Measurements from ENCODE around the gene NXPH1.

The NXPH1 gene

DNA sequence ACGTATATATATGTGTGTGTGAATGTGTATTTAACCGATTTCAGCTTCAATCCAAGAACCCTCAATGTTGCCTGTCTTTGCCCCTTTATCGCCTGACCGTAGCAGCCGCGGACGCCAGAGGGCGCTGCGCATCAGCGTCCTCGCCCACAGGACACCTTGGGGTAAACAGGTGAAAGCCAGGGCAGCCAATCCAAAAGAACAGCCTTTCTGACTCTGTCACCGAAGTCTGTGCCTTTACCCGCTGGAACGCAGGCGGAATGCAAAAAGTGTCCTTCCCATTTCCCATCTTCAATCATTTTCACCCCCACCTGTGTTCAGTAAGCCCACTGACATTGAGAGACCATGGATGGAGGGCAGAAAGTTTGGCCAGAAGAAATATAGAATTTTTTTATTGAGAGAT, 3.6 kb downstream of the NXPH1 start:
- DNase-seq: no peak

DNA sequence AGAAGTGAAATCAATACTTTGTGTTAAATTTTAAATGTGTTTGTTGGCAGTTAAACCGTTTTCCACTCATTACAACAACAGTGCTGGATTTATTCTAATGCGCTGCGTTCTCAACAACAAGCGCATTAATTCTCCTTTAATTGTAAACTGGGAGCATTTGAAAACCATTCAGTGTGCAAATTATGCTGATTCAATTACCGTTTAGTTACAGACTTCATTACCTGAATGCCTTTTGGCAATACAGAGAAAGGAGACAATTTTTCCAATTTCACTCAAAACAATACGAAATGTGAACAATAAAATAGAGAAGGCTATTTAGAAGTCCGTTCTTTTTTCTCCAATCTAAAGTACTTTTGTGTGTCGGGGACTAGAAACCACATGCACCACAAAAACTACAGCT, 4.2 kb downstream of the NXPH1 start:
- no peak for DNase-seq

DNA sequence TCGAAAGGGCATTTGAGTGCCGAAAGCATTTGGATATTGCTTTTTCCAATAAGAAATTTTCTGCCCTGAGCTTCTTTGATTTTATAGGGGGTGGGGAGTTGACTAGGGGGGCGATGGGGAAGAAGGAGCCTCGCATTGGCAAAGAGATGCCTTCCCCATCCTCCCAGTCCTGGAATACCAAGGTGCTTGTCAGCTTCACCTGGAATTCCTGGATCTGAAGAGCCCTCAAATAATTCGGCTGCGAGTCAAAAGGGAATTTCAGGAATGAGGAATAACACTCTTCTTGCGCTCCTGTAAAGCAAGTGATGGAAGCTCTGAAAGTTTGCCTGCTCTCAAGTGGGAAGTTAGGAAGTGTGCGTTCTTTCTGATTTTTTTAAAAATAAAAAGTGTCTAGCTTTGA, 7.3 kb downstream of the NXPH1 start:
- no peak for DNase-seq

DNA sequence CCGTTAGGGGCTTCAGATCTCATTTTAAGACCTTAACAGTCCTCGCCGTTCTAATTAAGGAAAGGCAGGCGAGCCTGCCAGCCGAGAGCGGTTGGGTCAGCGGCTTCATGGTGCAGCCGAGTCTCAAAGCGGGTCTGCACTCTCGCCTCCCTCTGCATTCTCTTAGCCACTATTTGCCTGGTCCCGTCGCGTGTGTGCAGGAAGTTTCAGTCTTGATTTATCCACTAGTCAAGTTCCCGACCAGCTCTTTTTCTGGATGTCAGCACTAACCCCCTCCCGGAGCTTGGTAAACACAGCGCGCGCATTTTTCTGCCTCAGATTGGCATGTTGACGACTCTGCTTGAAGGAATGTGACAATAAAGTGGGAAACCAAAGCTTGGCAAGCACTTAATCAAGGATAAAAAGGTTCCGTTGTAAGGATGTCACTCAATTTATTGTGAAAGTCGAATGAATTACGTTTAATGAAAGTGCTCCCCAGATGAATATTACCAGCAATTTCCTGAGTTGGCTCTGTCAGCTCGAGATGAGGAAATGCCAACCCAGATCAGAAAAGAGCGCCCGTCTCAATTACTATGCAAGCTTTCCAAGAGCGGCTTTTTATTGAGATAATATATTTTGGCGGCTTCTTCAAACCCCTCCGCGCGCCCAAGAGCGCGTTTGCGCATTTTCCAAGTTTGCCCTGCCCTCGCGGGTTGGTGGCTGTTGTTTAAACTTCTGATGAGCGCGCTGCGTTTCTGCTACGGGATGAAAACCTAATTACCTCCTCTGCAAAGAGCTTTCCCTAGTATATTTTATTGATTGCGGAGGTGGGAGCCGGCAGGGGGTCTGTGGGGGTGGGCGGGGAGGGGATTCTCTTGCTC, 7.9 kb downstream of the NXPH1 start:
- DNase-seq: no peak

DNA sequence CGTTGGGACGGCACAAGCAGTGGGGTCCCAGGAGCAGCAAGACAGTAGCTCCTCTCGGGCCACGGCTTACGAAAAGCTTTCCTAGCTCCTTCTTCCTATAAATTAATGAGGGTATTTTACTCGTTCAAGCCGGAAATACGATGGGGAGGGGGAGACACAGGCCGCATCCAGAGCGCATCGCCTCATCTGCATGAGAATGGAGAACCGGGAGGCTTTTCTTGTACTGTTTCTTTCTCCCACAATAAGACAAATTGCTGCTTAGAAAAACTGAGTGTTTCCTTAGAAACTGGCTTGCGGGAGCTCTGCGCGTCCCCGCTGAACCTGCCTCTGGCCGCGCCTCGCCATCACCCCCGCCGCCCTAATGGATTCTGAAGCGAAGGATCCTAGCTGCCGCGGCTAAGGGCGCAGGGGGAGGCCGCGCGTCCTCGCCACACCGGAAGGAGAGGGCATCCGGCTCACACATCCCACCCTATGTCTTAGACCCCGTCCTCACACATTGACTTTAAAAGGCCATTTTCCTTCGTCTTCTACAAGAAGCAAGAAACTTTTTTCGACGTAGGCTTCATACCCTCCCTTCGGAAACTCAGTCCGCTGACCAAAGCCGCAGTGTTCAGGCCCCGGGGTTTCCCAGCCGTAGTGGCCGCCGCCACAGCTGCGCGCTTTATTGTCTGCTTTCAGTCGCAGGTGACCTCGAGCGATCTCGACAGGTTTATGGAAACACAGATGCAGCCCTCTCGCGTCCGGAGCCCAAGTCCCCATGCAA, 8.8 kb downstream of the NXPH1 start:
- DNase-seq: no peak

DNA sequence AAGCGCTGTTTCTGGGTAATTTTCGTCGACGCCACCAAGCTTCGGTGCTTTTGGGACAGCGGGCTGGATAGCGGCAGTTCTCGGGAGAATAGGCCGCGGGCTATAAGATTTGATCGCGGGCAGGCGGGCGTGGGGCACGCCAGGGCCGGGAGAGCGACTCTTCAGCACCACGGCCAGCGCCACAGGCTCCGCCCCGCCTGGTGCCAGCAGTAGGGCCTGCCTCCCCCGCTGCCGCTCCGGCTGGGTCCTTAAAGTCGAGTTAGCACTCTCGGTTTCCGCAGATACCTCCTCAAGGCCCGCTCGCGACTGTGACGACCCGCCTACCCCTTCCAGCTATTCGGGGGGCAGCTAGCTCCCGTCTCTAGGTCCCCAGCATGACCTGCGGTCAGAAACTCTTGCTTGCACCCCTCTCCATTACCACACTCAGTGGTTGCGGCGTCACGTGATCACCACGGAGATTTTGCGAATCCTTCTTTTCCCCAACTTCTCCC, 9.4 kb downstream of the NXPH1 start:
- no peak for DNase-seq

DNA sequence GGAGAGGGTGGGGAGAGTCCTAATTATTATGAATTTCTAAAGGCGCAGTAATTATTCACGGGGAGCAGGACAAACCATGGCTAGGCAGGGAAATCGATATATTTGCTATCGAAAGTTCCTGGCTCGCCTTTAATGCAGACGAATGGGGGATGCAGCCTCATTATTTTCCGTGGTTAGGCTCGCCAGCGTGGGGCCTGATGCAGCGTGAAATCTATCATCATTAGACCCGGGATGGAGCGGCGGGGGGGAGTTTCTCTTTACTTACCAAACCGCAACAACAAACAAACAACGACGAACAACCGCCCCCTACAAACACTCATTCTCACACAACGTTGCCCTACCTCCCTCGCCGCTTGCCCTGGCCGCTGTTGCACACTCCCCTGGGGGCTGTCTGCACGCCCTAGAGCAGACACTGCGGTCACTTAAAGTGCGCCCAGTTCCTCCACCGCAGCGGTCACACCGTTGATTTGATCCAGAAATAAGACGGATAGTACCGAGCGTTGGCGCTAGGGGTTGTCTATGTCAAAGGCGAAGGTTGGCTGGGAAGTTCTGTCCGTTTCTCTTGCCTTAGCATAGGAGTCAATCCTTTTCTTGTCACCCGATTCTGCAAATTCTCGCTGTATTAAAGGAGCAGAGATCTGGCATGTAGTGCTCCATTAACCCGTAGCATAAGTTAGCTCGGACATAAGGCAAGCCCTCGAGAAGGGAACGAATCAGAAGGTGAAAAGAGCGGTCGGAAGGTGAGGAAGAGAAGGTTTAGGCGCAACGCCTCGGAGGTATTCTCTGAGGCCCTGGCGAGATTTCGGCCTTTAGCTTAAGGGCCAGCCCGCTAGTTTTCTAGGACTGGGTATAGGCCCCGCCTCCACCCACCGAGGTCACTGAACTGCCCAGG, 10.4 kb downstream of the NXPH1 start:
- no peak for DNase-seq

DNA sequence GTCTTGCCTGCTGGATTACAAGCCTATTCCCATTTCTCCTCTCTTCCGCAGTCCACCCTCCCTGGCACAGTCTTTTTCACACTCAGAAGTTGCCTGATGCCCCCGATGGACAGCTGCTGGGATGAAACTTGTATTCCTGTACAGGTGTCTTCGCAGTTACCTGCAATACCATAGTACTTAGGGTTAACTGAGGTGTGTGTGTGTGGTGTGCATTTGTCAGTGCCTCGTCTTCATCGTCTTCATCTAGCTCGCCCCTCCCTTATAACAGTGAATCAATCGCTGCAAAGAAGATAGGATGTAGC, 11.0 kb downstream of the NXPH1 start:
- DNase-seq: no peak

DNA sequence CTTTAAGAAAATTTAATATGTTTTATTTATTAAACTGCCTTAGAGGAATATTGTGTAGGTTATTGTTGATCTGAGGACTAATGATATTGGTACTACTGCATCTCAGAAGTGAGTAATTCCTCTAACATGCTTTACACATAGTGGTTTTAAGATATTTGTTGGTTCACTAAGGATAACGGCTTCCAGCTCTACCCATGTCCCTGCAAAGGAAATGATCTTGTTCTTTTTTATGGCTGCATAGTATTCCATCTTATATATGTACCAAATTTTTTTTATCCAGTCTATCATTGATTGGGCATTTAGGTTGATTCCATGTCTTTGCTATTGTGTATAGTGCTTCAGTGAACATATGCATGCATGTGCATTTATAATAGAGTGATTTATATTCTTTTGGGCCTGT, 20.1 kb downstream of the NXPH1 start:
- DNase-seq: no peak

GRCh38 chr7:8455426-8455825, 22.0 kb downstream of the NXPH1 start:
- no peak for DNase-seq

DNA sequence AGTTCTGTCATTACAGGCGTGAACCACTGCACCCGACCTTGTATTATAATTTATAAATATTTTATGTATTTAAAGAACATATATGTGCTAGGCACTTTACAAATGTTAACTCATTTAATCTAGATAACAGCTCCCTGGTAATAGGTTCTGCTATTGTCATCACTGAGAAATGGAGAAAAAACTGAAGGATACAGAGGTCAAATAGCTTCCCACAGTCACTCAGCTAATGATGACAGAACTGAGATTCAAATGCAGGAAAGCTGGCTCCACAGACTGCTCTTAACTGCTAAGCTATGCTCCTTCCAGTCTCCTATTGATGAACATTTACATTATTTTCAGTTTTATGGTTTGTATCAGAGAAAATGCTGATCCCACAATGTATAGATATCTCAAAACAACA, 28.9 kb downstream of the NXPH1 start:
- DNase-seq: no peak

GRCh38 chr7:8465338-8465737, 31.9 kb downstream of the NXPH1 start:
- no peak for DNase-seq

- no peak for DNase-seq
Observed at GRCh38 chr7:8480527-8480926, 47.1 kb downstream of the NXPH1 start.

DNA sequence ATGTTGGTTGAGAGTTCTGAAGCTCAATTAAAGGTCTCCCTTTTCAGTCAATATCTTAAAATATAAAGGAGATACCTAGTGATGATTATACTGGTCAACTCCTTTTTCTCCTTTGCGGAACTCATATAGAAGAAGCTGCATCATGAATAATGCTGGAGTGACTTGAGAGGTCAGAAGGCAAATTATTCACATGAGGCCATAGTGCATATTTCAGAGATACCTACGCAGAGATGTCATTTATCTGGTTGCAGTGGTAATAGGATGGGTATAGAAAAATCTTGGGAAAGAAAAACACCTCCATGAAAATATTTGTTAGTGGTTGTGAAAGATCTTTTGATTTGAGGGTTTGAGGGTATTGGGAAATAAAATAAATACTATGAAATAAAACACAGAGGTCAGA, 47.7 kb downstream of the NXPH1 start:
- no peak for DNase-seq

GRCh38 chr7:8481752-8482446, 48.5 kb downstream of the NXPH1 start:
- no peak for DNase-seq

- no peak for DNase-seq
Observed at GRCh38 chr7:8490391-8491045, 57.1 kb downstream of the NXPH1 start.

DNA sequence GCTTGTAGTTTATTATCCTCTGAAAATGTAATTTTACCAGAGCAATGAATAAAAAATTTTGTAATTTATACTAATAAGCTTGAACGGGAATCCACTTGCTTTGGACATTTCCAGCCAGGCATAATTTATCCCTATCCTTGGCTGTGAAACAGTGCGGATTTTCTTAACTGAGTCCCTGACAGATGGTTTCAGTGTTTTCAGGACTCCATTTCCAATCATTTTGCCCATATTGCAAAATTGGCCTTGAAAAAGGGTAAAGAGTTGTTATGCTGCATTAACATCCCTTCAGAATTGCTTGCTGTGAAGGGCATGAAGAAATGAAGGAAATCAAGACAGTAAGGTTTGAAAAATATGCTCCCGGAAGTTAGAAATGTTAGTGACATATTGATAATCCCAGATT, 57.7 kb downstream of the NXPH1 start:
- peak in 1 of 2 experiments; percentile 19 for DNase-seq

DNA sequence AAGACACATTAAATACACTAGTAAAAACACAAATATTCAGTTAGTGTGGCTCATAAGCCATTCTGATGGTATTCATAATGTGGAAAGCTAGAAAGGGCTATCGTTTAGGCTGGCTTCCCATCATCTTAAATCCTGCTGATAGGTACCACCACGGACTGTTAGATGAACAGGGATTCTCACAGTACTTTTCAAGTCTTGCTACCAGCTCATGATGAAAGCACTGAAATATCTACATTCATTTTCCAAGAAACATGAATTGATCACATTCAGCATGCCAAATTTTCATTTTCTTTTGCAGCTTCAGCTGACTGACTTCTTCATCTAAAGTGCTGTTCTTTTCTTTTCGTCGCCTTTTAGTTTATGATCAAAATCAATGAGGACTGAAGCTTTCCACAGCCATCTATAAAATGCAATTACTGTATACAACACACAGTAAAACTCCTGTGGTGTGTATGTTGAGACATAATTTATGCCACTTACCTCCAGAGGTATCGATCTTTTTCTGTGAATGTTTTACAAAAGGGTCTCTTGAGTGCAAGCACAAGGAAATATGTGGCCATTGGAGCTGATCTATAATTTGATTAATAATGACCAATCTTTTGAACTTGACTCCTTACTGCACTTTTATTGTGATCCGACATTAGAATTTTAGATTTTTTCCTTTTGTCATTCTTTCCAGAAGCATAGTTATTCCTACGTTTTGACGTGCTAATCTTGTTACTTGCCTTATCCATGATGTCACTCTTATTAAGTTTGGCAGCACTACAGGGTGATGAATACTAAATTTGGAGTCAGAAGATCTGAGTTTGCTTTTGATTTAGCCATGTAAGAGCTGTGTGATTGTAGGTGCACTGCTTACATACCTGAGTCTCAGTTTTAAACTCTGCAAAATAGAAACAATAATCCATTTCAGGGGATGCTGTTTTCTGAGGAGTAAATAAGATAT, 58.4 kb downstream of the NXPH1 start:
- no peak for DNase-seq

DNA sequence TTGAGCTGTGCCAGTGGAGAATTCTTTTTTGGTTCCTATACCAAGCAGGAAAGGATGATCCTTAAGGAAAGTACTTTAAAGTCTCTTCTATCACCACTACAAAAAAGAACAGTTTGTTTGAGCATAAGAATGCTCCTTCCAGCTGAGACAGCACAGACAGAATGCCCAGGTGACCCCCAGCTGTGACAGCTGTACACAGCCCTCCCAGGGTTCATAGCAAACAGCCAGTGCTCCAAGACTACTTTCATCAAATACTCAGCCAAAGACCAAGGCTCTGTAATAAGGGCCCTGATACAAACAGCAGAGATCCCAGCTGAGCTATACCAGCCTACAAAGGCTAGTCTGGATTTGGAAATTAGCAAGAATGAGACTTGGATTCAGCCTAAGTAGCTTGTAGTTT, 65.7 kb downstream of the NXPH1 start:
- DNase-seq: no peak

GRCh38 chr7:8500286-8500685, 66.9 kb downstream of the NXPH1 start:
- DNase-seq: no peak

DNA sequence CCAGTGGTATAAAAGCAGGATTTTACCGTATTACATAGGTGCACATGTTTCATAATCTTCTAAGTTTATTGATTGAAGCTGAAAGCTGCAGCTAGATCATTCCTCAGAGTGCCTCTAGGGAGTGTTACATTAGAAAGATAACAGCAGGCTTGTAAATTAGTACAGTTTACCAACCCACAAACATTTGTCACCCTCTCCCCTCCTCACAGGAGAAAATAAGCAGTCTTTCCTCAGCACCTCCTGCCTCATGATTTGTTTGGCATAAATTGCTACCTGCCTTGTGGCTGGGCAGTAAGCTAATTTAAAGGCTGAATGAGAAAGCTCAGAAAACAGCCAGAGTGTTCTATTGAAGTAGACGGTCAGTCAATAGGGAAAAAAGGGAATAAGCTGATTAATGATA, 74.2 kb downstream of the NXPH1 start:
- no peak for DNase-seq
